Loucy (cell line): ENCODE measurements around the gene SSH2.

ENCODE experiments used
- H2AFZ ChIP-seq: fragments of 200-600 bp; sonication (generic); 2 replicates; pipeline ENCODE4 v1.6.0; 2016; ENCODE audit warnings: antibody characterized with exemption, mild to moderate bottlenecking, low read length, moderate library complexity
- H3F3A ChIP-seq: fragments of 200-600 bp; 2 replicates; pipeline ENCODE4 v1.6.0; 2016; ENCODE audit warnings: antibody characterized with exemption, low read depth, mild to moderate bottlenecking
- H3K27me3 ChIP-seq: fragments of 200-600 bp; sonication (generic); 2 replicates; pipeline ENCODE4 v1.6.1; 2014; ENCODE audit warnings: low read length, mild to moderate bottlenecking; ENCODE audit not compliant: insufficient read depth, poor library complexity, severe bottlenecking
- H3K36me3 ChIP-seq: fragments of 200-600 bp; sonication (generic); 2 replicates; pipeline ENCODE4 v1.6.1; 2016; ENCODE audit warnings: low read length; ENCODE audit not compliant: insufficient read depth
- H3K4me1 ChIP-seq: fragments of 200-600 bp; sonication (generic); 2 replicates; pipeline ENCODE4 v1.5.1; 2014; ENCODE audit warnings: low read length, mild to moderate bottlenecking; ENCODE audit not compliant: insufficient read depth, poor library complexity, severe bottlenecking
- H3K4me2 ChIP-seq: fragments of 200-600 bp; sonication (generic); 2 replicates; pipeline ENCODE4 v1.6.0; 2014; ENCODE audit warnings: antibody characterized with exemption, low read length, low read depth, mild to moderate bottlenecking; ENCODE audit not compliant: poor library complexity, severe bottlenecking
- H3K4me3 ChIP-seq: fragments of 200-600 bp; sonication (generic); 2 replicates; pipeline ENCODE4 v1.5.1; 2014; ENCODE audit warnings: low read length, mild to moderate bottlenecking, mixed read lengths; ENCODE audit not compliant: poor library complexity, severe bottlenecking
- H3K79me2 ChIP-seq: fragments of 200-600 bp; sonication (generic); 2 replicates; pipeline ENCODE4 v1.6.1; 2014; ENCODE audit warnings: low read length; ENCODE audit not compliant: insufficient read depth
- H3K9ac ChIP-seq: fragments of 200-600 bp; sonication (generic); 2 replicates; pipeline ENCODE4 v1.6.0; 2014; ENCODE audit warnings: mild to moderate bottlenecking, low read depth, low read length, moderate library complexity; ENCODE audit not compliant: poor library complexity, severe bottlenecking
- H3K9me2 ChIP-seq: fragments of 200-600 bp; sonication (generic); replicated peaks from 2 replicates; pipeline ENCODE4 v1.6.1; 2016; ENCODE audit warnings: low read depth, low read length, mixed read lengths
- H3K9me3 ChIP-seq: fragments of 200-600 bp; sonication (generic); 2 replicates; pipeline ENCODE4 v1.6.1; 2014; ENCODE audit warnings: mild to moderate bottlenecking, antibody characterized with exemption, low read length, low read depth; ENCODE audit not compliant: insufficient read depth
- H4K20me1 ChIP-seq: fragments of 200-600 bp; sonication (generic); 2 replicates; pipeline ENCODE4 v1.6.0; 2014; ENCODE audit warnings: antibody characterized with exemption, low read length, mild to moderate bottlenecking; ENCODE audit not compliant: insufficient read depth, poor library complexity, severe bottlenecking
- CTCF ChIP-seq: fragments of 200-600 bp; sonication (generic); conservative IDR thresholded peaks from 2 replicates; pipeline ENCODE4 v1.5.1; 2014; ENCODE audit warnings: mild to moderate bottlenecking, antibody characterized with exemption, low read length
- EZH2phosphoT487 ChIP-seq: fragments of 200-600 bp; IDR thresholded peaks from 2 replicates; pipeline ENCODE4 v1.6.1; 2018; ENCODE audit warnings: antibody characterized with exemption, mild to moderate bottlenecking, moderate library complexity, borderline replicate concordance

SSH2 gene

DNA sequence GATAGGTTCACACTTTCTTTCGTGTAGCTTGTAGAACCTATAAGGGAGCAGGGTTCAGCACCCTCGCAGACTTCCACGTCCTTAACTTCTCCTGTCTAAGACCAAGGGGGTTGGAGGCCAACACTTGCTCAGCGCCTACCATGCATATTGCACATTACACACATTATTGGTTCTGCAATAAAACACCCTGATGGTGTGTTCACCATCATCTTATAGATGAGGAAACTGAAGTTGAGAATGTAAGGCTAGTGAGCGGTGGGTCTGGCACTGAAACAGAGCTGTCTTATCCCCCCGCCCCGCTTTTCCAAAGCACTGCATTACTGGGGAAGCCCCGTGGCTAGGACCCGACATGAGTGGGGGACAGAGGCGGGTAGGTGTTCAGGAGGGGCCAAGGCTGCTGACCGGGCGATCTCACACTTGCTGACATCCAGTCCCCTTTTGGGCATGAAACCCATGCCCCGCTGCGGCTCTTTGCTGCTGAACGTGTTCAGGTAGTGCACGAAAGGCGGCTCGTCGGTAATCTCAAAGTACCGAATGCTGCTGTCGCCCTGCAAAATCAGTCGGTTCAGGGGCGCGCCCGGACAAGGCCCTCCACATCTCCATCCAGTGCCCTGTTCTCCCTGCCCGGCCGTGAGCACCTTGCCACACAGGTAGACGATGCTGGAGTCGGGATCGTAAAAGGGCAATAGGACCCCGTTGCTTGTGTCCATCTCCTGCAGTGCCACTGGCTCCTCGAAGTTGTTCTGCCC, 313.6 kb downstream of the SSH2 start:
- TF ChIP-seq CTCF (no peak), EZH2phosphoT487 (no peak)
- no peaks in the 10 kb centered on the region for H3K79me2 ChIP-seq
- H3K9me2 ChIP-seq = no peaks in the 10 kb centered on the region
- no peaks in the 10 kb centered on the region for H3F3A ChIP-seq
- H2AFZ ChIP-seq = no peak overlapping the region
- peak overlapping the region; percentile 81 for H3K4me2 ChIP-seq
- no peaks in the 10 kb centered on the region for H3K36me3 ChIP-seq
- H4K20me1 ChIP-seq = no peaks in the 10 kb centered on the region
- H3K27me3 ChIP-seq = no peaks in the 10 kb centered on the region
- no peak overlapping the region for H3K4me3 ChIP-seq
- H3K4me1 ChIP-seq = peaks cover 7% of the 10 kb centered on the region
- no peak overlapping the region for H3K9ac ChIP-seq
- no peaks in the 10 kb centered on the region for H3K9me3 ChIP-seq

DNA sequence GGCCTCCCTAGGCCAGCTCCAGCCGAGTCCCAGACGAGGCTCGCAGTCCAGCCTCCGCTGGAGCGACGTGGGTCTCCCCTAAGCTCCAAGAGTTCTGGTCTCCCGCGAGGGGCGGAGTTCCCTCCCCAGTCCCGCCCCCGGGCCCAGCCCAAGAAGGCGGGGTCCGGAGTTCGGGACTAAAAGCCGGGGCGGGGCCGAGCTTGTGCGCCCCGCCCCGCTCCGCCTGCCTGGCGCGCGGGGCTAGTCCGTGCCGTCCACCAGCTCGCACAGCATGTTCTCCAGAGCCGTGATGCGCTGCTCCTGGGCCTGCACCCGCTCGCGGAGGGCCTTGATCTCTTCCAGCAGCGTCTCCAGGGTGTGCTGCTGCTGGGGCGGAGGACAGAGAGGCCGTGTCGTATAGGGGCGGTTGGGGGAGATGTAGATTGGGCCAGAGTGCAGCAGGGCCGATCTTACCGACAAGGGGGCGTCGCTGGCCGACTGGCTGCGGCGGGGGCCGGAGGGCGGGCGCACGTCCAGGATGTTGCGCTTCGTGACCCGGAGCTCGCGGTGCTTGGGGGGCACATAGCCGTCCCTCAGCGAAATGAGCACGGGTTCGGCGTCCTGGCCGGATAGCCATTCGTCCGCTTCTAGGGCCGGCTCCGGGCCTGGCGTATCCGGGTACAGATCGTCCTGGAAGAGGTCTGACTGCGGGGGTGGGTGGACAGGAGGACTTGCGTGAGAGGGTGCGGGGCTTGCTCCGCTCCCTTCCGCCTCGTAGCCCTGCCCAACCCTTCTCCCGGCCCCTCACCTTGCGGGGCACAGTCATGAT, 314.3 kb downstream of the SSH2 start:
- no peak overlapping the region for H2AFZ ChIP-seq
- no peak overlapping the region for H3K9ac ChIP-seq

DNA sequence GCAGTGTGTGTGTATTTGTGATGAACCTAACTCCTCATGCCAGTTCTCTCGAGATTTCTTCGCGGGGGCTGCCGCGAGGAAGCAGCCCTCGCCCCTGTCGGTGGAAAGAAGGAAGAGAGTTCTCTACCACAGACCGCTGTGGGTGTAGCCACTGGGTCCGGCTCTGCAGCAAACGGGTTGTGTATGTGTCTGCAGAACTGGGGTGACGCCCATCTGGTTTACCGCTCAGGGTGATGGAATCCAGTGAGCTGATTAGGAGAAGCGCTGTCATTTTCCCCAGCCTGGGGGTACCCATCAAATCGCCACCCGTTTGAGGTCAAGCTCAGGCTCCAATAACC, 315.0 kb downstream of the SSH2 start:
- H3K9ac ChIP-seq = no peak overlapping the region
- H3K27me3 ChIP-seq = no peaks in the 10 kb centered on the region
- no peak overlapping the region for H3K4me2 ChIP-seq
- no peak overlapping the region for H2AFZ ChIP-seq
- H3K4me3 ChIP-seq = no peak overlapping the region
- peaks cover 7% of the 10 kb centered on the region for H3K4me1 ChIP-seq
- H4K20me1 ChIP-seq = no peaks in the 10 kb centered on the region
- H3K9me3 ChIP-seq = no peaks in the 10 kb centered on the region
- TF ChIP-seq CTCF (no peak), EZH2phosphoT487 (no peak)
- H3K79me2 ChIP-seq = no peaks in the 10 kb centered on the region
- H3K9me2 ChIP-seq = no peaks in the 10 kb centered on the region
- no peaks in the 10 kb centered on the region for H3K36me3 ChIP-seq
- no peaks in the 10 kb centered on the region for H3F3A ChIP-seq

More for the DNA sequence above, 314.3 kb downstream of the SSH2 start:
- Histone ChIP-seq H3K4me3 (no peak overlapping the region), H3K36me3 (no peaks in the 10 kb centered on the region), H3K4me2 (no peak overlapping the region), H3K27me3 (no peaks in the 10 kb centered on the region), H3K79me2 (no peaks in the 10 kb centered on the region), H3K9me2 (no peaks in the 10 kb centered on the region), H3K9me3 (no peaks in the 10 kb centered on the region), H3F3A (no peaks in the 10 kb centered on the region), H3K4me1 (peaks cover 7% of the 10 kb centered on the region), H4K20me1 (no peaks in the 10 kb centered on the region)
- TF ChIP-seq EZH2phosphoT487 = no peak
- no peak for TF ChIP-seq CTCF
